Stimulated activated CD4-positive, alpha-beta T cell treated with anti-CD3 and anti-CD28 coated beads, TNF-alpha, amount 100 ng/mL, for 48 hours (primary cell): Measurements from ENCODE around the gene RFPL4A.
A peak's percentile ranks its signal among the peaks of the same experiment; 100 is the strongest.

Experiments used
- DNase-seq, 3 donors: peaks; one replicate each; pipeline ENCODE4 v3.0.0-alpha.2; 2020; ENCODE audit warnings: low read depth in 3 of 3

RFPL4A gene

GRCh38 chr19:55802281-55802680 lies 43.4 kb downstream of the RFPL4A start:
- no peak for DNase-seq

- DNase-seq, result peak; percentile 3 to 40 (median 11)
These were observed 50.6 kb downstream of the RFPL4A start for GRCh38 chr19:55809381-55810058.

GRCh38 chr19:55811340-55811739 lies 52.4 kb downstream of the RFPL4A start:
- DNase-seq, result no peak

GRCh38 chr19:55812449-55812848 lies 53.6 kb downstream of the RFPL4A start:
- DNase-seq, result no peak
